Central memory CD8-positive, alpha-beta T cell (primary cell): ENCODE data around the gene REXO1.

ENCODE experiments used
- ATAC-seq: fragments of 150-1000 bp; cut with Tn5 transposase; replicated peaks from 2 replicates; pipeline ENCODE4 v1.10.0; 2022; ENCODE audit warnings: mild to moderate bottlenecking, moderate FRiP score, moderate number of reproducible peaks; ENCODE audit not compliant: poor library complexity, severe bottlenecking; ENCODE audit errors: extremely low read depth
- DNase-seq, 2 donors: peaks; one replicate each; pipeline ENCODE4 v3.0.0; 2021; ENCODE audit warnings: low spot score in 2 of 2
- H3K27ac Mint-ChIP-seq: one replicate; pipeline ENCODE4 v1.8.0; 2022; ENCODE audit warnings: low read depth, mild to moderate bottlenecking, moderate library complexity, mixed read lengths
- H3K27me3 Mint-ChIP-seq: one replicate; pipeline ENCODE4 v1.8.0; 2022; ENCODE audit warnings: mixed read lengths
- H3K36me3 Mint-ChIP-seq: one replicate; pipeline ENCODE4 v1.8.0; 2022; ENCODE audit warnings: mild to moderate bottlenecking, moderate library complexity, mixed read lengths; ENCODE audit not compliant: insufficient read depth
- H3K4me1 Mint-ChIP-seq: one replicate; pipeline ENCODE4 v1.8.0; 2022; ENCODE audit warnings: mixed read lengths
- H3K4me3 Mint-ChIP-seq: one replicate; pipeline ENCODE4 v1.8.0; 2022; ENCODE audit warnings: mild to moderate bottlenecking, moderate library complexity, mixed read lengths
- H3K9me3 Mint-ChIP-seq: one replicate; pipeline ENCODE4 v1.8.0; 2022; ENCODE audit warnings: mixed read lengths

REXO1 gene

GRCh38 chr19:1813192-1814182 is 34.8 kb downstream of the REXO1 start:
- Mint-ChIP-seq H3K27ac (peak overlapping the region; percentile 82), H3K4me1 (peaks cover 10% of the 10 kb centered on the region), H3K36me3 (peaks cover 19% of the 10 kb centered on the region), H3K27me3 (no peaks in the 10 kb centered on the region), H3K4me3 (peak overlapping the region; percentile 92), H3K9me3 (no peaks in the 10 kb centered on the region)
- no peak for DNase-seq
- ATAC-seq: no peak

GRCh38 chr19:1812426-1813191 is 35.7 kb downstream of the REXO1 start:
- peak overlapping the region; percentile 82 for H3K27ac Mint-ChIP-seq
- ATAC-seq (peak; percentile 76), DNase-seq (peak; percentile 72 to 76)
- no peaks in the 10 kb centered on the region for H3K9me3 Mint-ChIP-seq
- no peaks in the 10 kb centered on the region for H3K27me3 Mint-ChIP-seq
- H3K4me3 Mint-ChIP-seq: peak overlapping the region; percentile 92
- peaks cover 10% of the 10 kb centered on the region for H3K4me1 Mint-ChIP-seq
- H3K36me3 Mint-ChIP-seq: peaks cover 19% of the 10 kb centered on the region

DNA sequence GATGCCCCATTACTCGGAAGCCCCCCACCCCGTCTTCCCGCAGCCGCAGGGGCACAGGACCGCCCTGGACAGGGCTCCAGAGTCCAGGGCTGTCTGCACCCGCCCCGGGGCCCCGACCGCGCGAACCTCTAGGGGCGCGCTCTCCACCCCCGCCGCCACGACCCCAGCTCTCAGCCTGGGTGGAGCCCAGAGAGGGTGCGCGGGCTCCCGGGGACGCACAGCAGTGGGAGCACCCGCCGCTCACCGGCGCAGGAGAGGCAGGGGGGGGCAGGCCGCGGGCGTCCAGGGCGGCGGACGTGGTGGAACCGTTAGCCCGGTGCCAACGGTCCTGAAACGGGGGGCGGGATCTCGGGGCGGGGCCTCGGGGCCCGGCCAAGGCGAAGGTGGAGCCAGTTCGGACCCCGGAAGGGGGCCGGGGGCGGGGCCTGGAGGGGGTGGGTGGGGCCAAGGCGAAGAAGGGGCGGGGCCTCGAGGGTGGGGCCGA is 36.3 kb downstream of the REXO1 start, which contains the start of gene ATP8B3:
ATP8B3 (minus strand) TSS at position 335 of the 484 bp plus-strand sequence. CDS start 540 bp downstream, outside the sequence.
- no peaks in the 10 kb centered on the region for H3K27me3 Mint-ChIP-seq
- H3K27ac Mint-ChIP-seq: peak within 1 kb of the TSS; percentile 82
- H3K36me3 Mint-ChIP-seq: peaks cover 16% of the 10 kb centered on the region
- ATAC-seq: peak; percentile 40
- peak in 1 of 2 donors; percentile 42 for DNase-seq
- H3K9me3 Mint-ChIP-seq: no peaks in the 10 kb centered on the region
- H3K4me3 Mint-ChIP-seq: peak within 1 kb of the TSS; percentile 92
- peaks cover 10% of the 10 kb centered on the region for H3K4me1 Mint-ChIP-seq

GRCh38 chr19:1811472-1811894 is 36.8 kb downstream of the REXO1 start:
- Mint-ChIP-seq H3K27ac (peak overlapping the region; percentile 57), H3K9me3 (no peaks in the 10 kb centered on the region), H3K36me3 (peaks cover 13% of the 10 kb centered on the region), H3K27me3 (no peaks in the 10 kb centered on the region), H3K4me1 (peaks cover 10% of the 10 kb centered on the region), H3K4me3 (peak overlapping the region; percentile 92)
- ATAC-seq (no peak), DNase-seq (no peak)

DNA sequence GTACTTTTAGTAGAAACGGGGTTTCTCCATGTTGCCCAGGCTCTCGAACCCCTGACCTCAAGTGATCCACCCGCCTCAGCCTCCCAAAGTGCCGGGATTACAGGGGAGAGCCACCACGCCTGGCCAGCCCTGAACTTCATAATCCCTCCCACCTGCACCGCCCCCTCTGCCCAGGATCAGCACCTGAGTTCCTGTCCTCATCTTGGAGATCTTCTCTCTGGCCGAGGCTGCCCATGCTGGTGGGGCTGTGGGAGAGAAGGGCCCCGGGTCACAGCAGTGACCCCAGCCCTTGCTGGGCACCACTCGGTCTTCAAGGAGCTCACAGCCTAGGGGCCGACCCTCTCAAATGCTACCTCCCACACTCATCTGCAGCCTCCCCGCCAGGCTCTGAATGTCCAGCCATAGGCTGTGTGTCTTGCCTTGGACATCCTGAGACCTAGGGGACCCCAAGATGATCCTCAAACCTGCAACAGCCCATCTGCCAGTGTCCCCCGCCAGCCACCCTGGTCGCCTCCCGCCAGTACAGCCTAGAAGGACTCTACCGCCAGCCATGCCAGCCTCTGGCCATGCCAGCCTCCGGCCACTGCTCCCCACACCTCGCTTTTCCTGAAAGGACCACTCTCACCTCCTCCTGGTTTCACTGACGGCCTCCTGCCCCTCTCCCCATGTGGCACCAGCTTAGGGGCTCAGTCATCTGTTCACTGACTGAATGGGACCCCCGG is 37.7 kb downstream of the REXO1 start:
- Mint-ChIP-seq H3K36me3 (peaks cover 9% of the 10 kb centered on the region), H3K4me3 (peak overlapping the region; percentile 92), H3K27me3 (no peaks in the 10 kb centered on the region), H3K4me1 (peaks cover 10% of the 10 kb centered on the region), H3K27ac (peak overlapping the region; percentile 63), H3K9me3 (no peaks in the 10 kb centered on the region)
- ATAC-seq: no peak
- no peak for DNase-seq

DNA sequence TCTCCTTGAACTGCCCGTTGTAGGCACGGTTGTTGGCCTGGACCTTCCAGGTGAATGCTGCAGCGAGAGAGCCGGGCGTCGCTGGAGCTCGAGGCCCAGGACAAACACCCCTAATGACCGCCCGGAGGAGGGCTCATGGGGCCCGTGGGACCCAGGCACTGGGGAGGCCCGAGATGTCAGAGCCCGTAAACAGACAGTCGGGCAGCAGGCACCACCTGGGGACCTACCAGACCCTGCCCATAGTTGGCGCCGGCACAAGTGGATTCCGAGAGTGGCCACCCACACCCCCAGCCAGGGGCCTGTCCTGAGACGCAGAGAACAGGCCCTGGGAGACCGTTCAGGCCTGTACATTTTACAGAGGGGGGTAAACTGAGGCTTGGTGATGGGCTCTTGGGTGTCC is 38.6 kb downstream of the REXO1 start:
- Mint-ChIP-seq H3K27me3 (no peaks in the 10 kb centered on the region), H3K27ac (no peak overlapping the region), H3K4me1 (peaks cover 10% of the 10 kb centered on the region), H3K36me3 (peaks cover 7% of the 10 kb centered on the region), H3K9me3 (no peaks in the 10 kb centered on the region), H3K4me3 (no peak overlapping the region)
- no peak for DNase-seq
- no peak for ATAC-seq

DNA sequence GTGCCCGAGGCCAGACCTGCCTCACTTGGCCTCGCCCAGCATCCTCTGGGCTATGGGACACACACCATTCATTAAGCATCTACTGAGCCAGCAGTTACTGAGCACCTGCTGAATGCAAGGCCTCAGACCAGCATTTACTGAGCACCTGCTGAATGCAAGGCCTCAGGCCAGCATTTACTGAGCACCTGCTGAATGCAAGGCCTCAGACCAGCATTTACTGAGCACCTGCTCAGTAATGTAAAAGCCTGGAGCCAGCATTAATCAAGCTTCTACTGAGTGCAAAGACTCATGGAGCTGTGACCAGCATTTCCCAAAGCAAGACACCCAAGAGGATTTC is 39.9 kb downstream of the REXO1 start:
- ATAC-seq: no peak

DNA sequence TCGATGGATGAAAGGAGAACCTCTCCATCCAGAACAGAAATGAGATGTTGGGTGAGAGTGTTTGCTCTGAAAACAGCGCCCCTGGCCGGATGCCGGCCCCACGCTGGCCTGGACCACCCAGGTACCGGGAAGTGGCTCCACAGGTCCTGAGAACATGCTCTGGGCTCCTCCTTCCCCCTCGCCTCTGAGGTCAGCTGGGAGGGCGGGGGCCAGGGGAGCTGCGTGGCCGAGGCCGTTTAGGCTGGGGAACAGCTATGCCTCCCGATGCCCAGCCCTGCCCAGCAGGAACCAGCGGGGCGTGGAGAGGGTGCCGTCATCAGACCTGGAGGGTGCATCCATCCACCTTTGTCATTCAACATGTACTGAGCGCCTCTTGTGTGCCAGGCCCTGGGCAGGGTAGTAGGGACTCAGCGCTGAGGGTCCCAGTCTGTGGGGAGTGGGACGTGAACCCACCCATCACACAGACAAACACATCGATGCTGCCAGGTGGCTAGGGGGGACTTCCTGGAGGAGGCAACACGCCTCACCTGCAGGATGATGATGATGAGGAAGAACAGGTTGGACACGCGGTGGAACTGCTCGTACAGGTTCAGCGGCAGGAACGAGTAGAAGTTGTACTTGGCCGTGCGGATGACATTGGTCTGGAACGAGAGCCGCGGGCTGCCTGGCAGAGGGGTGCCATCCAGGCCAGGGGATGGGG is 40.4 kb downstream of the REXO1 start:
- Mint-ChIP-seq H3K4me1 (peaks cover 6% of the 10 kb centered on the region), H3K27me3 (no peaks in the 10 kb centered on the region), H3K27ac (no peak overlapping the region), H3K4me3 (no peak overlapping the region), H3K9me3 (no peaks in the 10 kb centered on the region), H3K36me3 (peaks cover 5% of the 10 kb centered on the region)
- no peak for DNase-seq
- no peak for ATAC-seq

More for the DNA sequence above, 39.9 kb downstream of the REXO1 start:
- H3K4me3 Mint-ChIP-seq: no peak overlapping the region
- H3K9me3 Mint-ChIP-seq: no peaks in the 10 kb centered on the region
- DNase-seq: no peak
- H3K27ac Mint-ChIP-seq: no peak overlapping the region
- H3K4me1 Mint-ChIP-seq: peaks cover 10% of the 10 kb centered on the region
- H3K27me3 Mint-ChIP-seq: no peaks in the 10 kb centered on the region
- H3K36me3 Mint-ChIP-seq: peaks cover 6% of the 10 kb centered on the region

- DNase-seq (no peak), ATAC-seq (no peak)
- Mint-ChIP-seq H3K27ac (no peak overlapping the region), H3K4me3 (no peak overlapping the region), H3K36me3 (peaks cover 3% of the 10 kb centered on the region), H3K27me3 (no peaks in the 10 kb centered on the region), H3K4me1 (no peaks in the 10 kb centered on the region), H3K9me3 (no peaks in the 10 kb centered on the region)
Observed at GRCh38 chr19:1807030-1807694, 41.1 kb downstream of the REXO1 start.

- DNase-seq: no peak
- no peak overlapping the region for H3K4me3 Mint-ChIP-seq
- no peaks in the 10 kb centered on the region for H3K27me3 Mint-ChIP-seq
- no peaks in the 10 kb centered on the region for H3K9me3 Mint-ChIP-seq
- peaks cover 2% of the 10 kb centered on the region for H3K36me3 Mint-ChIP-seq
- ATAC-seq: no peak
- no peaks in the 10 kb centered on the region for H3K4me1 Mint-ChIP-seq
- H3K27ac Mint-ChIP-seq: no peak overlapping the region
Observed at GRCh38 chr19:1806184-1807029, 41.9 kb downstream of the REXO1 start.
